Mesenteric fat pad (tissue), 1 donor: ENCODE measurements around the gene KCTD1. TPM values are rescaled to one million over a fixed set of nuclear protein-coding genes. Genes with fewer than 3 reads are reported as not detected.

Experiments used
- DNase-seq: peaks from one replicate; pipeline ENCODE4 v3.0.0-alpha.2; 2020; ENCODE audit warnings: low spot score
- long read RNA-seq: library from polyadenylated mRNA; unstranded; transcript quantifications from one replicate; pipeline ENCODE4 v2.0.0, GENCODE V29; 2020
- total RNA-seq: library from RNA; stranded (reverse); fragmentation: NEBNext Ultra II Directional; extraction: Animal tissue kit (Norgen Biotek cat#: 25700); gene quantifications from one replicate; pipeline ENCODE4 v1.2.1, GENCODE V29; 2021
- donor health status: DM: yes; HTN: yes; CAD: no.

KCTD1 gene
- 5.9 TPM for total RNA-seq
- long read RNA-seq, partial matches to known transcripts, result 0 of 3 reads
- long read RNA-seq, other reads (novel, unspliced or antisense), result 2 of 3 reads

DNA sequence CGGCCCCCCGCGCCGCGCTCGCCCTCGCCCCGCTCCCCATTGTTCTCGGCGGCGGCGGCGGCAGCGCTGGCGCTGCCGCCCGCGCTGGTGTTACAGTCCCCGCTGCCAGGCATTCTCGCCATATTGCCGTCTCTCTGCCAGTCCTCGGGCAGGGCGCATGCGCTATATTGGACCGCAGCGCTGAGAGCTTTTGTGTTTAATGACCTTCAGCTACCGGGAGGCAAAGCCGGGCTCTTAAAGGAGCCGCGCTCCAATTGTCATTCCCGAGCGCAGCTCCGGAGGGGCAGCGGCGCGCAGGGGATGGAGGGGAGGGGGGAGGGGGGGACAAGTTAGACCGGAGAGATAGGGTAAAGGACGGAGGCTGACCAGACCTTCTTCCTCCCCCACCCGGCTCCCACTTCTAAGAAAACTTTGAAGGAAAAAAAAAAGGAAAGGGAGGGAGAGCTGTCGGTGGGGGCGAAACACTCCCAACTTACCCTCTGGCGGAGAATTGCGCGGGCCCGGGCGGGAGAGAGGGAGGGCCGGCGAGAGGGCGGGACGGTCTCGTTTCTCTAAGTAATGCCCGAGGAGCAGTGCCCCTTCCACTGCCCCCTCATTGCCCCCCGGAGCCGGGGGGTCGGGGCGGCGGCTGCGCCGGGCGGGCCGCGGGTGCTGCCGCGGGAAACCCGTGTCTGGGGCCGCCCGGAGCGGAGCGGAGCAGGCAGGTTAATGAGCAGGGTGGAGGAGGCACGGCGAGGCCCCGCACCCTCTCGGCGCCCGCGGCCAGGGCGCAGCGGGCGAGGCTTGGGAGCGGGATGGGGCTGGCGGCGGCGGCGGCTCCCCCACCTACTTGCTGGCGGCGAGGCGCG is at the start of gene KCTD1:
Gene KCTD1 (minus strand): TSS at position 139 of the 848 bp plus-strand sequence. CDS start 17 bp downstream, at position 122.
- DNase-seq, result no peak

DNA sequence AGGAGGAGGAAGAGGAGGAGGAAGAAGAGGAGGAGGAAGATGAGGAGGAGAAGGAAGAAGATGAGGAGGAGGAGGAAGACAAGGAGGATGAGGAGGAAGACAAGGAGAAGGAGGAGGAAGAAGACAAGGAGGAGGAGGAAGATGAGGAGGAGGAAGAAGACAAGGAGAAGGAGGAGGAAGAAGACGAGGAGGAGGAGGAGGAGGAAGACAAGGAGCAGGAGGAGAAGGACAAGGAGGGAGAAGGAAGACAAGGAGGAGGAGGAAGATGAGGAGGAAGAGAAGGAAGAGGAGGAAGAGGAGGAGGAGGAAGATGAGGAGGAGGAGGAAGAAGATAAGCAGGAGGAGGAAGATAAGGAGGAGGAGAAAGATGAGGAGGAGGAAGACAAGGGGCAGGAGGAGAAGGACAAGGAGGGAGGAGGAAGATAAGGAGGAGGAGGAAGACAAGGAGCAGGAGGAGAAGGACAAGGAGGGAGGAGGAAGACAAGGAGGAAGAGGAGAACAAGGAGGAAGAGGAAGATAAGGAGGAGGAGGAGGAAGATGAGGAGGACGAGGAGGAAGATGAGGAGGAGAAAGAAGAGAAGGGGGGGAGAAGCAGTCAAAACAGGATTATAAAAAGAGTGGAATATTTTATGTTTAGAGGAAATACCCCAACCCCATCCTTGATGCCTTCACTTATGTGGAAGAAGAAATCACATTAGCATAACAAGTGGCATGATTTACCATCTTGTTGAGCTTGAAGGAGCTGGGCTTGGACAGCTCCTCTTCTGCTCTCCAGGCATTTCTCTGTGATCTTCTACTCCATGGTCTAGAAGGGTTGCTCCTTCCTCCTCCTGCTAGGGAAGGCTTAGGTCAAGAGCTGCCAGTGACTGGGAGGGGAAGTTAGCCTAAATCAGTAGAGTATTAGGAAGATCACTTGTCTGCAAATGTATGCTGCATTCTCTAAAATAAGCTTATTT is 45.3 kb upstream of the KCTD1 start:
- DNase-seq, result no peak

DNA sequence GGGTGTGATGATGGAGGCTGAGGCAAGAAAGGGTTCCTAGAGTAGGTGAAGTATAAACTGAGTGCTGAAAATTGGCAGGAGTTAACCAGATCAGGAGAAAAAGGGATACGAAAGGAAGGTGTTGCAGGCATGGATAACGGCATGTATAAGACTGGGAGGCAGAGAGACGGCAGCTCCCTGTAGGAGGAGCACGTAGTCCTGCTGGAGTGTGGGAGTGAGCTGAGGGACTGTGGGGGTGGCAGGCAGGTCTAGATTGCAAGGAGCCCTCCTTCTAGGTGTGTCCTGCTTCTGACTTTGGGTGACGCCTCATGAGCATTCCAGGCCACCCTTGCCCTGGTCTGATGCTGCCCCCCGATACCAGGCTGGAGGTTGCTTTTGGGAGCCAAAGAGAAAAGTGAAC is 36.4 kb upstream of the KCTD1 start:
- no peak for DNase-seq

DNA sequence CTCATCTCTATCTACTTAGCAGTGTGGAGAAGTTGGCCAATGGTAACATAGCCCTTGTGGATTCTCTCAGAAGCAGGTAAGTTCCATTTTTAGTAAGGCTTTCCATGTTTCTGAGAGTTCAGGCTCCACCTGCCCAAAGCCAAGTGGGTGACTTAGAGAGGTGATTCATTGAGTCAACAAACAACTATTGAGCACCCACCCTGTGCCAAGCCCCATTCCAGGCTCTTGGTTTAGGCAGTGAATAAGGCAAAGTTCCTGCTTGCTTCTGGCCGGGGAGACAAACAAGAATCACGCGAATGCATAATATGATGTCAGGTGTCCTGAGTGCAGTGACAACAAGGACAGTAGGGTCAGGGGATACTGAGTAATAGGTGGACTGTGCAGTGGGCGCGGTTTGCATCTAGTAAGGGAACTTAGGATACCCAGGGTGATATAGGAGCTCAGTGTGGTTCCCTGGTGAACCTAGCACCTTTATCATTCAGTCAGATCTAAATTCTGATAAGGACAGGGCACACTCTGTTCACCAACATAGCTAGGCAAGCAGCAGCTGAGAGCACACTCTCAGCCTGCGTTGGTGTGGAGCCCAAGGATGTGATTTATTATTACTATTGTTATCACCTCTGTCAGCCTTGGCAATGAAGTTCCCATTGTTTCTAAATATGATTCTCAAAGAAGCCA is 31.7 kb upstream of the KCTD1 start:
- DNase-seq, result no peak

DNA sequence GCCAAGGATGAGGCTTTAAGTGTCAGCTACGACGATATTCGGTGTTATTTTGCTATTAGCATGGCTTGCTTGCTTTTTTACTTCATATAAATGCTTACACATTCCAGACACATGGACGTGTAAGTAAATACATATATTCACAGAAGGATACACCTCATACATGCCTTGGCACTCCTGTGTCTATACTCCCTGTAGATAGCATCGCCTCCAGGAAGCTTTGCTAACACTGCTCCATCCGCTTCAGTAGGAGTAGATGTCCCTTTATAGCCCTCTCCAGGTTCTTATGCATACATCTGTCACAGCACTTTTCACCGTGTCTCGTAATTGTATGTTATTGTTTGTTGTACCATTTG is 27.5 kb upstream of the KCTD1 start:
- DNase-seq, result no peak

DNA sequence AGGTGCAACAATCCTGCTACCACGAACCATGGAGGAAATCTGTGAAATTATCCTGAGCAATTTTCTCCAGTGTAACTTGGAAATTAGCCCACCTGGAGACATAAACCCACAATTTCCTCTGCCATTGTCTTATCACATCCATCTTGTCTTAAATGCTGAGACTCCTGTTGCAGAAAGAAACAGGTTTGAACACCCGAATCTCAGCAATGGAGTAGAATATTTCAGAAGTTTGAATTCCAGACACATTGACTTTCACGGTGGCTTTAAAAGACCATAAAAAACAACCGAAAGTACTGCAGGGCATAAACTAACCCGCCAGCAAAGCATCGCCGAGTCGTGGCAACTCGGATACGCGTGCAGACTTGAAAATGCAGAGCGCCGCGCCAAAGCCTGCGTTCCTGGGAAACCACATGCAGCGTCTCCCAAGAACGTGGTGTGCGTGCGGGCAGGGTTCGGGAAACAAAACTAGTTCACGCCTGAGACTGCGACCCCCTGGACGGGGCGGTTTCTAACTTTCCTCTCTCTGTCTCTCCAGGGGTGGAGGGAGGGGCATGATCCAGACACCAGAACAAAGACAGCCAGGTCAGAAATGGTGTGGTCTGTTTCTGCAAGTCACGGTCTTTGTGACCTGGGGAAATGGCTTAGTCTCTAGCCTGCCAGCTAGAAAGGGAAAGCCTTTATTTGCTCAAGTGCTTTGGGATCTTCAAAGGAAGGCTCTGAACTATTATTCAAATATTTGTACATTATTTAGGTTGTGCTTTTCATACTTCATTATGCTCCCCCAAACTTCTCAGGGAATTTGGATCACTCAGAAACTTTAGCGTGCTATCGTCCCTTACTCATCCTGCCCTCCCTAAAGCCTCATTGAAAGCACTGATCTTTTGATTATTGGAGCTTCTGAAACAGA is 26.9 kb upstream of the KCTD1 start:
- no peak for DNase-seq

DNA sequence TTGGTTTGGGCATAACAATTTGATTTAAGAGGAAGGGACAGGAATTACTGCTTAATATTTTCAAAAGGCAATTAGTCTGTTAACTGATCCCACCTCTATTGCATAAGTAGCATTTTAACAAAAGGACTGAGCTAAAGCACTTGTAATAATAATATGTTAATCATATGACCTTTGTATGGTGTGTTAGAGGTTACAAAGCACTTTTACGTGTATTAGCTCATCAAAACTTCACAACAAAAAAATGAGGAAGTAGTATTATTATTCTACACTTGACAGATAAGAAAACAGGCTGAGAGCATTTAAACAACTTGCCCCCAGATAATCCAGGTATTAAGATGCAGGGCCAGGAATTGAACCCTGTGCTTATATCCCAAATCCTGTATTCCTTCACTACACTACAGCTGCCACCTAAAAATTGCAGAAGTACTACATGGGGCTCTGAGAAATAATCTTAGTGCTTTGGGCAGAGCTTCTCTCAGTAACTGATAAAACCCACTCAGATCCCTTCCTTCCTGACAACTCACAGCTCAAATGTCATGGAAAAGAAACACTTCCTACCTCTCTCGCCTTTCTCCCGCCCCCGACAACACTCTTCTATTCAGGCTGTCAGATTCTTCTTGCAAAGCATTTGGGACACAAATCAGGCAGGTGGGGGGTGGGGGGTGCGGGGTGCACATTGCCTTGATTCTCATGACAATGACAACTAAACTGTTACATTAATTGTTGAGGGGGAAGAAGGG is 20.7 kb upstream of the KCTD1 start:
- DNase-seq, result no peak

DNA sequence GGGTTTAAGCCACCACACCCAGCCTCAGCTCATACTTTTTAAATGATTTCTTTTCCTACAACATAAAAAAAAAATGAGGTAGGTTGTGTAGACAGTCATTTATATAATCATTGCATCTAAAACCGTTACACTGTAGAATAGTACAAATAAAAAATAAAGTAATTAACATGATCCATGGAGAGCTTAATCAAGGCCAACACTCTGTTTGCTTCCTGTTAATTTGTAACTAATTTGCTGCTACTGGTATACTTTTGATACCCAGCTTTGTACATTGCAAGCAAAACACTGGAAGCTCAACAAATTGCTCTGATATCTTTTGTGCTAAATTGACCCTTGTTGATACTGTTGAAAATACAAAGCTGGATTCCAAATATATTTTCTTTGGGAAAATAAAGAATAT is 20.2 kb upstream of the KCTD1 start:
- no peak for DNase-seq

DNA sequence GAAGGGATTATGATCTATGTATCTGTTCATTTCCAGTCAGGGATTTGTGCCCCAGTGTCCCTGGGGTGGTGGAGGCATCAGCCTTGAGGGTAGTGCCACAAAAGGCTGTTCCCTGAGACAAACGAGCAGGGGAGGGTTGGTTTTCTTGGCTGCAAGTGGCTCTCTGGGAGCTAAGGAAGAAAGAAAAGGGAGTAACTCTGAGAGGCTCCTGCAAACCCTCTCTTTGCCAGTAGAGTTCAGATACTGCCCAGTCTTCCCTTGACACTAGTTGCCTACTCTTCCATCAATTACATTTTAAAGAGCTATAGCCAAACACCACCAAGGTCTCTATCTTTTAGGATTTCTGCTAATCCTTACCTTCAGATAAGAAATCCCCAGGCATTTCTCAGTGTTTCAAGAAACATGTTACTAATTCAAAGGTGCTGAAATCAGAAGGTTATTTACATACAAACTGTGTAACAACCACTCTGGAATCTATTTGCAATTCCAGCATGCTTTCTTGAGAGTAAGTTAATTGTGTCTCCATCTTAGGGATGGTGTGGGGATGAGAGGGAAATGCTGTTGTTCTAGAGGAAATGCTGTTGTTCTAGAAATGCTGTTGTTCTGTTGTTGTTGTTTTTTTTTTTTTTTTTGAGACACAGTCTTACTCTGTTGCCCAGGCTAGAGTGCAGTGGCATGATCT is 18.7 kb upstream of the KCTD1 start:
- DNase-seq, result no peak

DNA sequence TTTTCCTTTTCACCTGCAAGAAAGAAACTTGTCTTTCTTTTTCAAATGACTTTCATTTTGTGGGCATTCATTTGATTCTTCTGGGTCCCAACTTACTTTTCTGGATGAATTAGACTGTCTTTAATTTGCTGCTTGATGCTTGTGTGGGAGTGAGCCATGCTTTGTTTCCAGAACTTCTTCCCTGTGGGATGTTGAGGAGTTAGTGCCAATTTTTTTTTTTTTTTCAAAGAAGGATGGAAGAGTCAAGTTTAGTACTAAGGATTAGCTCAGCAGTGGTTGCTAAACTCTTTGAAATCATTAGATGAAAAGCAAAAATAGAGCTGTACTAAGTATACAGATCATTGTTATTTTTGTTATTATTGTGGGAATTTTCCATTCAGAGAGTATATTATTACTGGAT is 17.2 kb upstream of the KCTD1 start:
- DNase-seq, result no peak

DNA sequence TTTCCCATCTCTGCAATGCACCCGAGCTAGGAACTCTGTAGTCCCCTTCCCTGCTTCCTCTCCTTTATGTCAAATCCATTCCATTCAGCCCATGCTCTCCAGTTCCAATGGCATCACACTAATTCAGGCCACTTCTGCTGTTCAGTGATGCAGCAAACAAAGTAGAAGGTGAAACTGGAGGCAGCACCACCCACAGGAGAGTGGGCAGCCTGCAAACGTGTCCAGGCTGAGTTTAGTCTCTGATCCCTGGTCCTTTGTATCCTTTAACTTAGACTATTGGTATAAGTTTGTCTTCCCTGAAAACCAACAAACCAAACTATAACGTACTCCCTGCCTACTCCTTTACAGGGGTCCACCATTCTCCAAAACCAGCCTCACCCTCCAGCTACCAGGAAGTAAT is 14.7 kb upstream of the KCTD1 start:
- DNase-seq, result no peak

DNA sequence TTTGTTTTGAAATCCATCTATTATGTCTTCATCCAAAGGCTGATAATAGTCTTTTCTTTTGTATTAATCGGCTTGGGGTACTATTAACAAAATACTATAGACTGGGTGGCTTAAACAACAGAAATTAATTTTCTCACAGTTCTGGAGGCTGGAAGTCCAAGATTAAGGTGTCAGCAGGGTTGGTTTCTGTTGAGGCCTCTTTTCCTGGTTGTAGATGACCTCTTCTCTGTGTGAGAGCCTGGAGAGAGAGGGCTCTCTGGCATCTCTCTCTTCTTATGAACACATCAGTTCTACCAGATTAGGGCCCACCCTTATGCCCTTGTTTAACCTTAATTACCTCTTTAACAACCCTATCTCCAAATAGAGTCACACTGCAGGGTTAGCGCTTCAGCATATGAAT is 14.2 kb upstream of the KCTD1 start:
- DNase-seq, result no peak

DNA sequence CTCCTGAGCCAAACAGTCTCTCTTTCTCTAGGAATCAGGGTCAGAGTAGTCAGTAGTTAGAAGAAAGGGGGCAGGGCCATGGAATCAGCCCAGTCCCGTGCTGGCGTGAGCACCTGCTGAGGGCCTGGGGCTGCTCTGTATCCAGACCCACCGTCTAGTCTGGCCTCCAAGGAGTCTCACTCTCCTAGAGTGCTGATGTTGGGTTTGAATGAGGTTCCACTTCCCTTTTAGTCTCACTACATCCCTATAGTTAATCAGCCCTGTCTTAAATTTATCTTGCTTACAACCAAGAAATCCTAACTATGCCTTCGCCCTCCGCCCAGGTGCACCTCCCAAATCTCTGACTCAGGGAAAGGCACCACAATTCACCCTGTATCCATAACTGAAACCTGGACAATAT is 13.4 kb upstream of the KCTD1 start:
- no peak for DNase-seq

DNA sequence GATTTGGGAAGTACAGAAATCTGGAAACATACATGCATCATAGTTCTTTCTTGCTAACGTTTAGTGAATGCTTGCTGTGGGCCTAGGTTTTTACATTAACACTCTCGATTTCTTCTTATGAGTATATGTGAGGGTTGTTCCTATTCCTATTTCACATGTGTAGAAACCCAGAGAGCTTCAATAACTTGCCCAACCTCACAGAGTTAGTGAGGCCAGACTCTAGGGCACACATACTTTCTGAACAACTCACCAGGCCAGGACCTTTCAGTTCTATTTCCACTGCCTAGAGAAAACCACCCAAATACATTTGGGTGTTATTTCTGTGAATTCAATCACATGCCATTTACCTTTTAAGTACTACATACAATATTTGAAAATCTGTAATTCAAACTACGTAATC is 8.2 kb upstream of the KCTD1 start:
- DNase-seq, result no peak

DNA sequence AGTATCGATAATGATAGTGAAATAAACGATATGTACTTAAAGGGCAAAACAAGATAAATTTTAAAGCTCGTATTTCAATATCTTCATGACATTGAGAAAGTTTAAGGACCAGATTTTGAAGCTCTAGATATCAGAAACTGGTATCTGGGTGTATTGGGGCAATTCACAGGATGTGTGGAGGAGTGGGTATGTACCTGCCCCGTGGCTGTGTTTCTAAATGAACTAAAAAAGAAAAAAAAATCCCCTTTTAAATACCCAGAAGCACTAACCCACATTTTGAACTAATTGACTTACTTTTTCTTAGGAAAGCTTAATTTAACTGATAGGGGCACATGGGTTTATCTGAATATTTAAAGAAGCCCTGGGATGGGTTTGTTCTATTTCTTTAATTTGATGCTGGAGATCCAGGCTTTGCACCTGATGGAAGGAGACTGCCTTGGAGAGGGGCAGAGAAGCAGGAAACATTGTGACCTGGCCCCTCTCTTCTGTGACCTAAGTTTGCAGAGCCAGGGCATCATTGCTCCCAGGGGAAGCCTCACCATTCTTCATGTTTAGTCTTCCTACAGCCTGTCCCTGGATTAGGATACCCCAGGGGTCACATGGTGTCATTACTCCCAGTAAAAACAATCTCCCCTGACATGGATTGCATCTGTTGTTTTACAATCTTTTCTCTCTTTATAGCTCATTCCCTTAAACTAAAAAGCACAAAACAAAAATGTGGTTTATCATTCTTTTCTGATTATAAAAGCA is 7.6 kb upstream of the KCTD1 start:
- no peak for DNase-seq

DNA sequence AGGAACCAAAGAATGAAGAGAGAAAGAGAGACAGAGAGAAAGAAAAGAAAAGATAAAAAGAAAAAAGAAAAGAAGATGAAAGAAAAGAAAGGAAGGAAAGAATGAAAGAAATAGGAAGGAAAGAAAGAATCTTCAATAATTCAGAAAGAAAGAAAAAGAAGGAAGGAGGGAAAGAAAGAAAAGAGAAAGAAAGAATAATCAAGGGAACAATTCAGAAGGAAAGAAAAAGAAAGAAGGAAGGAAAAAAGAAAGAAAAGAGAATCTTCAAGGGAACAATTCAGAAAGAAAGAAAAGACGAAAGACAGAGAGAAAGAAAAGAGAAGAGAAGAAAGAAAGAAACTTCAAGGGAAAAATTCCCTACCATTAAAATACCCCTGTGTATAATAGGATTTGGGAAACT is 5.6 kb upstream of the KCTD1 start:
- DNase-seq, result no peak

DNA sequence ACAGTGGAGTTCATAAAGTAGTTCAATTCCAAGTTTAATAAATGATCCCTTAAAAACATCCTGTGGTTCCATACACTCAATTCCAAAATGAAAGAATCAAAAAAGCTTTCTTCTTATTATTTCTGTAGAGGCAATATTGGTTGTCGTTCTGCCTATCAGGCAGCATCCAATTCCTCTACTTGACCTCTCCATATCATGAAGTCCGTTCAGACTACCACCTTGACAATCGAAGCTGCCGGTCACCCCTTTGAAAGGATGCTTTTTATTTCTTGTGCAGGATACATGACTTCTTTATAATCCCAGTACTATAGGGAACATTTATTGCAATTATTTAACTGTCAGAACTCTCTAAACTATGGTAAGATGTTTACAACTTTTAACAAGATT is 3.3 kb upstream of the KCTD1 start:
- DNase-seq, result no peak

DNA sequence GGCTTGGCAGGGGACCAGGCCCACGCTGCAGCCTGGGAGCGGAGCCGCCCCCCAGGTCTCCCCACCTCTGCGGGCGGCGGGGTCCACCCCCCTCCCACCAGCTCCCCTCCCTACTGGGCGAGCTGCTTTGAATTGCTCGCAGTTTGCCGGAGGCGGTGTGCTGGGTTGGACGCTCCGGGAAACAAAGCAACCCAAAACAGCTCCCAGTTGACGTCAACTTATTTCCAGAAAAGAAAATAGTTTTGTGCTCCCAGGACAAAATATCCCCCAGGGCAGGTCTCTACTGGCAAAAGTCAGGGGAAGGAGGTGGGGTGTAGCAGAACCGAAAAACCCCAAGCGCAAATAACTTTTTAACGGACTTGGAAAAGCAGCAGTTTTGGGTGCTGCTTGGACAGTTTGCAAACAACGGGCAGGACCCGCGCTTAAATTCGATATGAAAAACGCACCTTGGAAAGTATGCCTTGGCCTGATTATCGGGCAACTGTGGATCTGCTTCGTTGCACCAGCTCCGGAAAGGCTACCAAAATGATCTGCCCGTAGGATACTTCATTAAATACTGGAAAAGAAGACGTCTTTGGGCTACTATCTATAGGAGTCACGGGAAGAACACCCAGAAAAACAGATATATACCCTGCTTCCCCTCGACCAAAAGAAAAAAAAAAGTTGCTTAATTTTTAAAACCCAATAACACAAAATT is 2.8 kb upstream of the KCTD1 start:
- no peak for DNase-seq
